A549 (cell line): ENCODE measurements around the gene NLRC5. TPM values are rescaled to one million over a fixed set of nuclear protein-coding genes. Genes with fewer than 3 reads are reported as not detected.

Experiments
- ATAC-seq, 2 experiments: fragments of 200-7000 bp in 1 of 2; fragments of >200 bp in 1 of 2; cut with Nextera tagmentation in 1 of 2; cut with Tn5 transposase in 1 of 2; 3 replicates each; pipeline versions ENCODE4 v1.8.0 to v1.9.1; 2018 to 2020; ENCODE audit warnings: mild to moderate bottlenecking in 1 of 2, moderate library complexity in 1 of 2
- CTCF ChIA-PET: fragments of 300-600 bp; sonication (Branson Sonifier 250); formaldehyde crosslinking; extraction: SDS; loops from one replicate; lab custom pipeline; 2021; ENCODE audit warnings: antibody characterized with exemption, inconsistent platforms; lab: Yijun Ruan, JAX
- POLR2A ChIA-PET: fragments of 350-600 bp; formaldehyde crosslinking; extraction: SDS; loops from one replicate; lab custom pipeline; 2021; ENCODE audit warnings: antibody characterized with exemption, inconsistent platforms; lab: Yijun Ruan, JAX
- DNase-seq, 2 experiments: peaks; one replicate each; pipeline versions ENCODE4 v3.0.0 to v3.0.0-alpha.2; 2011 to 2016; ENCODE audit warnings: low read depth in 1 of 2, low spot score in 1 of 2
- FAIRE-seq: peaks from 2 replicates; lab custom pipeline; 2011; peaks lifted over from hg19 to GRCh38; lab: Jason Lieb, UNC
- H3K27ac ChIP-seq, 2 experiments: fragments of >200 bp; sonication (Bioruptor Twin); formaldehyde crosslinking; 3 replicates each; pipeline ENCODE4 v1.5.1; 2016 to 2017
- H3K4me1 ChIP-seq: fragments of >200 bp; sonication (Bioruptor Twin); formaldehyde crosslinking; 3 replicates; pipeline ENCODE4 v1.6.1; 2016
- H3K4me2 ChIP-seq: fragments of >200 bp; sonication (Bioruptor Twin); formaldehyde crosslinking; 3 replicates; pipeline ENCODE4 v1.6.1; 2016
- H3K4me3 ChIP-seq: fragments of >200 bp; sonication (Bioruptor Twin); formaldehyde crosslinking; 3 replicates; pipeline ENCODE4 v1.5.1; 2016
- H3K9me3 ChIP-seq: fragments of >200 bp; sonication (Bioruptor Twin); formaldehyde crosslinking; 3 replicates; pipeline ENCODE4 v1.6.1; 2016
- CTCF ChIP-seq: fragments of >200 bp; sonication (Bioruptor Twin); formaldehyde crosslinking; IDR thresholded peaks from 3 replicates; pipeline ENCODE4 v1.5.1; 2016
- ESRRA ChIP-seq: fragments of 150-350 bp; IDR thresholded peaks from 2 replicates; pipeline ENCODE4 v1.6.1; 2014; ENCODE audit warnings: mild to moderate bottlenecking, low read length, borderline replicate concordance
- FOXS1 ChIP-seq: fragments of 250-450 bp; sonication (Bioruptor Pico); IDR thresholded peaks from 2 replicates; pipeline ENCODE4 v1.5.0; 2020; ENCODE audit warnings: mild to moderate bottlenecking, moderate library complexity
- HEYL ChIP-seq: fragments of 250-450 bp; sonication (Bioruptor Pico); IDR thresholded peaks from 2 replicates; pipeline ENCODE4 v1.8.0; 2021; ENCODE audit warnings: mild to moderate bottlenecking, moderate library complexity
- HMGXB4 ChIP-seq: fragments of 250-450 bp; sonication (Bioruptor Pico); IDR thresholded peaks from 2 replicates; pipeline ENCODE4 v1.5.0; 2021; ENCODE audit warnings: mild to moderate bottlenecking, moderate library complexity, borderline replicate concordance
- HOXA7 ChIP-seq: fragments of 250-450 bp; sonication (Bioruptor Pico); IDR thresholded peaks from 2 replicates; pipeline ENCODE4 v1.5.0; 2020; ENCODE audit warnings: mild to moderate bottlenecking, moderate library complexity
- HOXB13 ChIP-seq: fragments of 250-450 bp; sonication (Bioruptor Pico); IDR thresholded peaks from 2 replicates; pipeline ENCODE4 v1.5.0; 2020; ENCODE audit warnings: low read depth, mild to moderate bottlenecking, moderate library complexity
- HOXB5 ChIP-seq: fragments of 250-450 bp; sonication (Bioruptor Pico); IDR thresholded peaks from 2 replicates; pipeline ENCODE4 v1.5.0; 2020; ENCODE audit warnings: mild to moderate bottlenecking, moderate library complexity
- KDM5A ChIP-seq: fragments of 200-600 bp; sonication (generic); IDR thresholded peaks from 2 replicates; pipeline ENCODE4 v1.6.1; 2016; ENCODE audit warnings: antibody characterized with exemption, mild to moderate bottlenecking
- NFE2L2 ChIP-seq: fragments of 150-350 bp; conservative IDR thresholded peaks from 2 replicates; pipeline ENCODE4 v1.6.1; 2014; ENCODE audit warnings: low read length
- NR3C1 ChIP-seq: fragments of >200 bp; sonication (Bioruptor Twin); formaldehyde crosslinking; IDR thresholded peaks from 3 replicates; pipeline ENCODE4 v1.6.1; 2017
- RARB ChIP-seq: fragments of 250-450 bp; sonication (Bioruptor Pico); IDR thresholded peaks from 2 replicates; pipeline ENCODE4 v1.8.0; 2021; ENCODE audit warnings: mild to moderate bottlenecking, moderate library complexity
- RFX5 ChIP-seq: fragments of 450-650 bp; IDR thresholded peaks from 2 replicates; pipeline ENCODE4 v1.7.1; 2014; ENCODE audit warnings: antibody characterized with exemption, mild to moderate bottlenecking, moderate library complexity
- SMC3 ChIP-seq: fragments of >200 bp; sonication (Bioruptor Twin); formaldehyde crosslinking; IDR thresholded peaks from 3 replicates; pipeline ENCODE4 v1.6.1; 2018; ENCODE audit warnings: inconsistent platforms
- SREBF2 ChIP-seq: fragments of 450-650 bp; IDR thresholded peaks from 2 replicates; pipeline ENCODE4 v1.6.1; 2014; ENCODE audit warnings: mild to moderate bottlenecking, moderate library complexity
- ZFP36 ChIP-seq: fragments of 450-650 bp; IDR thresholded peaks from 2 replicates; pipeline ENCODE4 v1.6.1; 2014; ENCODE audit warnings: borderline replicate concordance; ENCODE audit not compliant: partially characterized antibody
- WGBS: methylation state at CpG from one replicate; pipeline ENCODE4 v1.1.6; 2017; ENCODE audit errors: missing lambda C conversion rate; 5-methylcytosine and 5-hydroxymethylcytosine counted together
- polyA plus RNA-seq, 4 experiments: library from polyadenylated mRNA; depleted of rRNA in 3 of 4; stranded (reverse); fragments of >200 nt; fragmentation: RNase III in 1 of 4; extraction: RNeasy Plus Mini Kit Qiagen cat#74134 plus additional on column Dnase treatment in 1 of 4; gene quantifications; 2 replicates in 3 of 4; 3 replicates in 1 of 4; pipeline ENCODE4 v1.2.3, GENCODE V29; 2011 to 2017
- TF ChIP-seq, protein P1 (sequence below): fragments of 250-450 bp; sonication (Bioruptor Pico); IDR thresholded peaks from 2 replicates; pipeline ENCODE4 v1.5.0; 2020; ENCODE audit warnings: low read depth, mild to moderate bottlenecking, moderate library complexity
- TF ChIP-seq, protein P2 (sequence below): fragments of >200 bp; sonication (Bioruptor Twin); formaldehyde crosslinking; IDR thresholded peaks from 2 replicates; pipeline ENCODE4 v1.6.1; 2016
- TF ChIP-seq, protein P3 (sequence below): fragments of 200-600 bp; sonication (generic); IDR thresholded peaks from 2 replicates; pipeline ENCODE4 v1.6.1; 2016; ENCODE audit warnings: antibody characterized with exemption, mild to moderate bottlenecking, moderate library complexity

NLRC5 gene
- polyA plus RNA-seq, 2 of the 4 experiments (the other 2 are of a cell fraction), result 2.5 to 3.6 TPM

DNA sequence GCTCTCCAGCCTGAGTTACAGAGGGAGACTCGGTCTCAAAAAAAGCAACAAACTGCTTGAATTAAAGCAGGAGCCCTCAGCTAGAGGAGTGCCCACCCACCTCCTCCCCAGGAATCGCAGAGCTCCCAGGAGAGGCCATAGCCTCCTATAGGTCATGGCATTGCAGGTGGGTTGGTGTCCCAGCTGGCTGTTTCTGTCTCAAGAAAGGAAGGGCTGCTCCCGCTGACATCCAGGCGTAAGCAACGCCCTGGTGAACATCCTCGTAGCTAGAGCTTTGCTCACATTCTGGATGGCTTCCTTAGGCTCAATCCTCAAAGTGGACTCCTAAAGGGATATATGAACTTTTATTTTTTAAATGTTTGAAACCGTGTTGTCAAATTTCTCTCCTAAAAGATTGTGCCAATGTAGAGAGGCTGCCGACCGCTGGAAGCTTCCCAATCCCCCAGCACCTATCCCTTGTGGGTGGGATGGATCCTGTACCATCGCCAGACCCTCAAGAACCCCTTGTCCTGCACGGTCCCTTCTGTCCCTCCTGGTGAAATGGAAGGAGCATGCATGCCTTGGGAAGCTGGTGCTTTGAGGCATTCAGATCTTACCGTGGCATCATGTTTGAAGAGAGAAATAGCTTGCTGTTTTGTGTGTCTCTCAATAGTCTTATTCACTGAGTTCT, 5.9 kb downstream of the NLRC5 start:
- POLR2A ChIA-PET, result no interaction called here
- TF ChIP-seq HEYL (CRISPR knock-in tag) (no peak), KDM5A (no peak), HOXB13 (CRISPR knock-in tag) (no peak)
- TF ChIP-seq, protein P1, sequence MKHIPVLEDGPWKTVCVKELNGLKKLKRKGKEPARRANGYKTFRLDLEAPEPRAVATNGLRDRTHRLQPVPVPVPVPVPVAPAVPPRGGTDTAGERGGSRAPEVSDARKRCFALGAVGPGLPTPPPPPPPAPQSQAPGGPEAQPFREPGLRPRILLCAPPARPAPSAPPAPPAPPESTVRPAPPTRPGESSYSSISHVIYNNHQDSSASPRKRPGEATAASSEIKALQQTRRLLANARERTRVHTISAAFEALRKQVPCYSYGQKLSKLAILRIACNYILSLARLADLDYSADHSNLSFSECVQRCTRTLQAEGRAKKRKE, result no peak
- CTCF ChIA-PET, result interaction anchor here (1.0 to 1.5 kb wide), 4 partner anchors 25 to 90 kb away, joined by 3 read pairs; no protein-coding TSS in a partner anchor
- ATAC-seq, result no peak
- Histone ChIP-seq H3K9me3 (no peaks in the 10 kb centered on the region), H3K27ac (no peak overlapping the region), H3K4me3 (no peak overlapping the region), H3K4me2 (no peak overlapping the region), H3K4me1 (peaks cover 4% of the 10 kb centered on the region; the same call in 1 of the 3 replicates)
- no peak for DNase-seq
- no peak for FAIRE-seq
- 56% methylated on average over 12 of the region's 12 CpGs for WGBS

- H3K4me1 ChIP-seq, result peaks cover 13% of the 10 kb centered on the region; the same call in 2 of the 3 replicates
- H3K4me2 ChIP-seq, result no peak overlapping the region
- POLR2A ChIA-PET, result interaction anchor here (0.7 kb wide), 1 partner anchor 173 kb away, joined by 4 read pairs; no protein-coding TSS in a partner anchor
- no peaks in the 10 kb centered on the region for H3K9me3 ChIP-seq
- no peak for TF ChIP-seq HEYL (CRISPR knock-in tag)
- TF ChIP-seq FOXS1, result no peak
- peak; percentile 65 for TF ChIP-seq ZFP36
- DNase-seq (no peak), FAIRE-seq (no peak), ATAC-seq (no peak)
- H3K27ac ChIP-seq, result no peak overlapping the region
- WGBS, result 76% methylated on average over 5 of the region's 5 CpGs
- CTCF ChIA-PET, result no interaction called here
- H3K4me3 ChIP-seq, result no peak overlapping the region
Observed at GRCh38 chr16:56997264-56997663, 7.9 kb downstream of the NLRC5 start.

DNA sequence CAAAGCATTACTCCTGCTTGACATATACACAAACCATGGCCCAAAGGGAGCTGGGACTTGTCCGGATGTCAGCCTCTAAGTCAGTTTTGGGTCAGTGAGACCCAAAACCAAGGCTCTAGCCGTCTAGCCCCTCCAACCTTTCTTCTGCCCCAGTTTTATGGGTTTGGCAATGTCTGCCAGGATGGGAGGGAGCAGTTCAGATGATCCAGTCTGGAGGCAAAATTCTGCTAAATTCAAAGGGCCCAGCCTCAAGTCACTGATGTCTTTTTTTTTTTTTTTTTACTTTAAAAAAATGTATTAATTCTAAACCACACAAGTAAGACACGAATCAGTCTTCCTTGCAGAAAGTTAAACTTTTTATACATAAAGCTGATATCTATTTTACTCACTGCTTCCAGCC, 8.6 kb downstream of the NLRC5 start:
- ChIA-PET CTCF (no interaction called here), POLR2A (interaction anchor here (0.7 kb wide), 1 partner anchor 172 kb away, joined by 4 read pairs; no protein-coding TSS in a partner anchor)
- WGBS, result 66% methylated on average over 3 of the region's 3 CpGs
- Histone ChIP-seq H3K4me2 (no peak overlapping the region), H3K4me1 (peaks cover 13% of the 10 kb centered on the region; the same call in 2 of the 3 replicates), H3K9me3 (no peaks in the 10 kb centered on the region), H3K4me3 (no peak overlapping the region), H3K27ac (no peak overlapping the region)
- TF ChIP-seq SREBF2 (no peak), HOXA7 (CRISPR knock-in tag) (no peak), NR3C1 (no peak), SMC3 (no peak), RFX5 (no peak), NFE2L2 (no peak), HOXB5 (CRISPR knock-in tag) (no peak), ESRRA (no peak), CTCF (no peak), HMGXB4 (CRISPR knock-in tag) (no peak), RARB (CRISPR knock-in tag) (no peak)
- TF ChIP-seq, protein P2, sequence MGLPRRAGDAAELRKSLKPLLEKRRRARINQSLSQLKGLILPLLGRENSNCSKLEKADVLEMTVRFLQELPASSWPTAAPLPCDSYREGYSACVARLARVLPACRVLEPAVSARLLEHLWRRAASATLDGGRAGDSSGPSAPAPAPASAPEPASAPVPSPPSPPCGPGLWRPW, result no peak
- TF ChIP-seq, protein P3, sequence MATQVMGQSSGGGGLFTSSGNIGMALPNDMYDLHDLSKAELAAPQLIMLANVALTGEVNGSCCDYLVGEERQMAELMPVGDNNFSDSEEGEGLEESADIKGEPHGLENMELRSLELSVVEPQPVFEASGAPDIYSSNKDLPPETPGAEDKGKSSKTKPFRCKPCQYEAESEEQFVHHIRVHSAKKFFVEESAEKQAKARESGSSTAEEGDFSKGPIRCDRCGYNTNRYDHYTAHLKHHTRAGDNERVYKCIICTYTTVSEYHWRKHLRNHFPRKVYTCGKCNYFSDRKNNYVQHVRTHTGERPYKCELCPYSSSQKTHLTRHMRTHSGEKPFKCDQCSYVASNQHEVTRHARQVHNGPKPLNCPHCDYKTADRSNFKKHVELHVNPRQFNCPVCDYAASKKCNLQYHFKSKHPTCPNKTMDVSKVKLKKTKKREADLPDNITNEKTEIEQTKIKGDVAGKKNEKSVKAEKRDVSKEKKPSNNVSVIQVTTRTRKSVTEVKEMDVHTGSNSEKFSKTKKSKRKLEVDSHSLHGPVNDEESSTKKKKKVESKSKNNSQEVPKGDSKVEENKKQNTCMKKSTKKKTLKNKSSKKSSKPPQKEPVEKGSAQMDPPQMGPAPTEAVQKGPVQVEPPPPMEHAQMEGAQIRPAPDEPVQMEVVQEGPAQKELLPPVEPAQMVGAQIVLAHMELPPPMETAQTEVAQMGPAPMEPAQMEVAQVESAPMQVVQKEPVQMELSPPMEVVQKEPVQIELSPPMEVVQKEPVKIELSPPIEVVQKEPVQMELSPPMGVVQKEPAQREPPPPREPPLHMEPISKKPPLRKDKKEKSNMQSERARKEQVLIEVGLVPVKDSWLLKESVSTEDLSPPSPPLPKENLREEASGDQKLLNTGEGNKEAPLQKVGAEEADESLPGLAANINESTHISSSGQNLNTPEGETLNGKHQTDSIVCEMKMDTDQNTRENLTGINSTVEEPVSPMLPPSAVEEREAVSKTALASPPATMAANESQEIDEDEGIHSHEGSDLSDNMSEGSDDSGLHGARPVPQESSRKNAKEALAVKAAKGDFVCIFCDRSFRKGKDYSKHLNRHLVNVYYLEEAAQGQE, result no peak
- DNase-seq (no peak), FAIRE-seq (no peak), ATAC-seq (no peak)
